Right ventricle myocardium inferior (tissue), 1 donor: Measurements from ENCODE around the gene PNMA6A. TPM values are rescaled to one million over a fixed set of nuclear protein-coding genes. Genes with fewer than 3 reads are reported as not detected.
"Not testable (repeated sequence)": the region's sequence is repeated elsewhere in the genome, so short reads cannot be mapped to it uniquely, and the experiment has no call there.

Source experiments
- ATAC-seq: fragments of 200-7000 bp; cut with Tn5 transposase; one replicate; pipeline ENCODE4 v1.9.1; 2020; ENCODE audit warnings: mild to moderate bottlenecking, moderate library complexity
- DNase-seq: peaks from one replicate; pipeline ENCODE4 v3.0.0; 2021; ENCODE audit errors: missing footprints
- intact Hi-C: fragments of 100-400 bp; cut with DNase I; formaldehyde crosslinking; loops from one replicate; pipeline ENCODE4 v1.11.0; 2022
- total RNA-seq: library from RNA; stranded (reverse); fragmentation: NEBNext Ultra II Directional; extraction: Animal tissue kit (Norgen Biotek cat#: 25700); gene quantifications from one replicate; pipeline ENCODE4 v1.2.1, GENCODE V29; 2021
- donor health status: DM: no; HTN: yes; CAD: no; lungs with severe emphysema.

The PNMA6A gene
- total RNA-seq, 1 donor from 2014 or later = 2.2 TPM

- DNase-seq, ATAC-seq, intact Hi-C loops: not testable (repeated sequence)
These were observed 1.1 kb downstream of the PNMA6A start for GRCh38 chrX:153073331-153073730.

- ATAC-seq (no peak), DNase-seq (no peak)
- intact Hi-C loops = no loop called here
These were observed 2.1 kb downstream of the PNMA6A start for GRCh38 chrX:153074262-153074899.

DNA sequence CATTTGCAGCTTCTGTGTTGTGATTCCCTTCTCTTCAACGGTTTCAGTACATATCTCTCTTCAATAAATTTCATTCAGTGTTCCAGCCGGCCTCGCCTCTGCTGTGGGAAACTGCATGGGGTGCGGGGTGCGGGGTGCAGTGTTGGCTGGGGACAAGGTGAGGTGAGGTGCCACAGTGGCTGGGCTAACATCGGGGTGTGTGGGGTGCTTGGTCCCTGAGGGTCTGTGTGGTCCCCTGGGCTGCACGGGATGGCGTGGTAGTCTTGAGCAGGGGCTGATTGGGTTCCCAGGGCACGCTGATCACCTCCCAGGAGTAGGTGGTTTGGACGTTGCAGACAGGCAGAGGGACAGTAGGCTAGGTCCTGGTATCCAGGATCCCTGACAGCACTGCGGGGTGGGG, 2.7 kb downstream of the PNMA6A start:
- ATAC-seq (no peak), DNase-seq (no peak)
- intact Hi-C loops = no loop called here

DNA sequence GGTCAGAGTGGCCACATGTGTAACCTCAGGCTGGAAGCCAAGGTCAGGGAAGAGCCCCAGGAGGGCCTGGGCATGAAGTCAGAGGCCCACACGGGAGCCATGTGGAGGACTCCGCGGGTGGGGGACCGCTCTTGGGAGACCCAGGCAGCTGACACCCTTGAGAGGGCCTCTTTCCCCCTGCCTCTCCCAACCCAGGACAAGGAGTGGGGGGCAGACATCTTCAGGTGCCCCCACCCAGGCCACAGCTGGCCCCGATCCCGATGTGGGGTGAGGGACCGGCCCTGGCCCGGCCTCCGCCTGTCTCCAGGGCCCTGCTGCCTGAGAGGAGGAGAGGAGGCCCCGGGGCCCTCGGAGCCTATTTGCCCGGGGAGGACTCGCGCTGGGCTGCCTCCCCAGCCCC, 3.1 kb downstream of the PNMA6A start:
- intact Hi-C loops = no loop called here
- no peak for DNase-seq
- no peak for ATAC-seq

DNA sequence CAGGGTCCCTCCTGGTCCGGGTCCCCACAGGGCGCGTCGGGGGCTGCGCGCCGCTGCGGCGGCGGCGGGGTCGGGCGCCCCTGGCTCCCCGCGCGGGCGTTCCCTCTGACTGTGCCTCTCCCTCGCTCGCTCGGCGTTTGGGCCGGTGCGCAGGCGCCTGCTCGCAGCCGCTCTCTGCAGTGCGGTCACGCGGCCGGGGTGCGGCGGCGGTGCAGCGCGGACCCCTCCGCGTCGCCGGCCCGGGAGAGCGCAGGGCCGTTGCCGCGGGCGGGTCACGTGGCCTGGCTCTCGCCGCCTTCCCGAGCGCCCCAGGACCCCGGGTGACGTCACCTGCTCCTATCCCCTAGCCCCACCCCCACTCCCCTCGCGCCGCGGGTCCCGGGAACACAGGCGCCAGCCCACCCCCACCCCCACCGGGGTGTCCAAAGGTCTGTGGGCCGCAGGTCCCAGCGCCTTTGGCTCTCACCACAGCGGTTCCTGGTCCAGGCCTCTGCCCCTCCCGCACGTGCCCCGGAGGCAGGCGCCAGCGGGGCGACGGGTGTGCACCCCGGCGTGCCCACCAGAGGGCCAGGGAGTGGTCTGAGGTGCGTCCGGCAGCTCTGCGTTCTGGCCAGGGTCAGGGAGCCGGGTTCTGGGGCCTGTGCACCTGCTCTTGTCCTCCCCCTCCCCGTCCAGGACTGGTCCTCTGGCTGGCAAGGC, 5.3 kb downstream of the PNMA6A start:
- intact Hi-C loops, DNase-seq: not testable (repeated sequence)
- ATAC-seq = peak; percentile 83

GRCh38 chrX:153083238-153083923, 11.1 kb downstream of the PNMA6A start:
- ATAC-seq, DNase-seq, intact Hi-C loops: not testable (repeated sequence)

GRCh38 chrX:153102418-153102817, 30.2 kb downstream of the PNMA6A start:
- DNase-seq = no peak
- no peak for ATAC-seq
- intact Hi-C loops = no loop called here

DNA sequence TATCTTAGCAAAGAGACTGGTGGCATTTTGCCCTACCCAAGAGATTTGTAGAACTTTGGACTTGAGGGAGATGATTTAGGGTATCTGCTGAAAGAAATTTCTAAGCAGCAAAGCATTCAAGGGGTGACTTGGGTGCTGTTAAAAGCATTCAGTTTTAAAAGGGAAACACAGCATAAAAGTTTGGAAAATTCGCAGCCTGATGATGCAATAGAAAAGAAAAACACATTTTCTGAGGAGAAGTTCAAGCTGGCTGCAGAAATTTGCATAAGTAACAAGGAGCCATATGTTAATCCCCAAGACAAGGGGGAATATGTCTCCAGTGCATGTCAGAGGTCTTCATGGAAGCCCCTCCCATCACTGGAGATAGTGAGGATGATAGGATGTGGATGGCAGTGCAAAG, 32.7 kb downstream of the PNMA6A start:
- DNase-seq, ATAC-seq, intact Hi-C loops: not testable (repeated sequence)

GRCh38 chrX:153106092-153106801, 34.0 kb downstream of the PNMA6A start:
- DNase-seq, intact Hi-C loops, ATAC-seq: not testable (repeated sequence)

GRCh38 chrX:153110735-153111134, 38.5 kb downstream of the PNMA6A start:
- DNase-seq, ATAC-seq, intact Hi-C loops: not testable (repeated sequence)

DNA sequence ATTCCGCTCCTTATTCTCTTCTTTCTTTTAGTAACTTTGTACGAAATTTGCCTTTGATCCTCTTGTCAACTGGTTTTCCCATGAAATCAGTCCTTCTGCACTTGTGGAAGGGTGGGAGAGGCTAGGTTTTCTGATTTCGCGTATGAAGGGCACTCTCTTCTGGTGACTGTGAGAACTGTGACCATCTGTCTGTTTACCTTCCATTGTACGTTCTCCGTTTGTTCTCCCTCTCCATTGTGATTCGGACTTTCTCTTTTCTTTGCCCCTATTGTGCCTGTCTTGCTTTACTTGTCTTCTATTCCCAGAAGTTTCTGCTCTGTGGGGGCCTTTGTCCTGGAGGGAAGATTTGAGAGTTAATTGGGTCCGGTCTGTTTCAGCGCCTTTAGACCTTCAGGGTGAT, 41.6 kb downstream of the PNMA6A start:
- DNase-seq, intact Hi-C loops, ATAC-seq: not testable (repeated sequence)

GRCh38 chrX:153117754-153118153, 45.5 kb downstream of the PNMA6A start:
- intact Hi-C loops, ATAC-seq, DNase-seq: not testable (repeated sequence)

- ATAC-seq, intact Hi-C loops, DNase-seq: not testable (repeated sequence)
These were observed 48.0 kb downstream of the PNMA6A start for GRCh38 chrX:153120230-153120629.

- DNase-seq, ATAC-seq, intact Hi-C loops: not testable (repeated sequence)
These were observed 51.2 kb downstream of the PNMA6A start for GRCh38 chrX:153123468-153123867.

Other genes starting within 250 kb of the PNMA6A start
- 25.1 TPM for gene CETN2, start 241.7 kb upstream of the PNMA6A start, total RNA-seq
- 23.4 TPM for gene NSDHL, start 241.4 kb upstream of the PNMA6A start, total RNA-seq
- gene ZNF185, start 174.4 kb upstream of the PNMA6A start, total RNA-seq = 1.9 TPM
- not detected for gene PNMA5, start 78.3 kb upstream of the PNMA6A start, total RNA-seq
- gene PNMA3, start 16.0 kb upstream of the PNMA6A start, total RNA-seq = 1.4 TPM
- gene MAGEA1, start 106.8 kb downstream of the PNMA6A start, total RNA-seq = not detected
- gene PNMA6F, start 249.3 kb downstream of the PNMA6A start, total RNA-seq = not detected